Measurements from ENCODE around the gene ZNF277.

DNA sequence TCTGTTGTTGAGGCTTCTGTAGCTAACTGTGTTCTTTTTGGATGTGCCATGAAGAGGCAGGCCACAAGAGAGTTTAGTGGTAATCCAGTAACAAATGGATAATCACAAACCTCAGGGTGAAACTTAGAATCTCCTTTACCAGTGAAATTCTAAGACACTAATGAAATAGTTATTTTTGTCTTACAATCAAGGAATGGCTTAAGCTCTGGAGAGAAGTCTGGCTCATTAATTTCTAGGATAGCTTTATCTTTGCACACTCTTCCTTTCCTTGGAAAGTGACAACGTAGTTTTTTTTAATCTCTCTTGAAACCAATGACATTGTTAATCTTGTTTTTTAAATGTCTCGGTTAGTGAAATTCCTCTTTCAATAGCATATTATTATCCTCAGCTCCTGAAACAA, 150.1 kb downstream of the ZNF277 start:
- TF ChIP-seq, protein P1, sequence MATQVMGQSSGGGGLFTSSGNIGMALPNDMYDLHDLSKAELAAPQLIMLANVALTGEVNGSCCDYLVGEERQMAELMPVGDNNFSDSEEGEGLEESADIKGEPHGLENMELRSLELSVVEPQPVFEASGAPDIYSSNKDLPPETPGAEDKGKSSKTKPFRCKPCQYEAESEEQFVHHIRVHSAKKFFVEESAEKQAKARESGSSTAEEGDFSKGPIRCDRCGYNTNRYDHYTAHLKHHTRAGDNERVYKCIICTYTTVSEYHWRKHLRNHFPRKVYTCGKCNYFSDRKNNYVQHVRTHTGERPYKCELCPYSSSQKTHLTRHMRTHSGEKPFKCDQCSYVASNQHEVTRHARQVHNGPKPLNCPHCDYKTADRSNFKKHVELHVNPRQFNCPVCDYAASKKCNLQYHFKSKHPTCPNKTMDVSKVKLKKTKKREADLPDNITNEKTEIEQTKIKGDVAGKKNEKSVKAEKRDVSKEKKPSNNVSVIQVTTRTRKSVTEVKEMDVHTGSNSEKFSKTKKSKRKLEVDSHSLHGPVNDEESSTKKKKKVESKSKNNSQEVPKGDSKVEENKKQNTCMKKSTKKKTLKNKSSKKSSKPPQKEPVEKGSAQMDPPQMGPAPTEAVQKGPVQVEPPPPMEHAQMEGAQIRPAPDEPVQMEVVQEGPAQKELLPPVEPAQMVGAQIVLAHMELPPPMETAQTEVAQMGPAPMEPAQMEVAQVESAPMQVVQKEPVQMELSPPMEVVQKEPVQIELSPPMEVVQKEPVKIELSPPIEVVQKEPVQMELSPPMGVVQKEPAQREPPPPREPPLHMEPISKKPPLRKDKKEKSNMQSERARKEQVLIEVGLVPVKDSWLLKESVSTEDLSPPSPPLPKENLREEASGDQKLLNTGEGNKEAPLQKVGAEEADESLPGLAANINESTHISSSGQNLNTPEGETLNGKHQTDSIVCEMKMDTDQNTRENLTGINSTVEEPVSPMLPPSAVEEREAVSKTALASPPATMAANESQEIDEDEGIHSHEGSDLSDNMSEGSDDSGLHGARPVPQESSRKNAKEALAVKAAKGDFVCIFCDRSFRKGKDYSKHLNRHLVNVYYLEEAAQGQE (IDR thresholded peaks at IDR 0.05) = no peak
- TF ChIP-seq, protein P2, sequence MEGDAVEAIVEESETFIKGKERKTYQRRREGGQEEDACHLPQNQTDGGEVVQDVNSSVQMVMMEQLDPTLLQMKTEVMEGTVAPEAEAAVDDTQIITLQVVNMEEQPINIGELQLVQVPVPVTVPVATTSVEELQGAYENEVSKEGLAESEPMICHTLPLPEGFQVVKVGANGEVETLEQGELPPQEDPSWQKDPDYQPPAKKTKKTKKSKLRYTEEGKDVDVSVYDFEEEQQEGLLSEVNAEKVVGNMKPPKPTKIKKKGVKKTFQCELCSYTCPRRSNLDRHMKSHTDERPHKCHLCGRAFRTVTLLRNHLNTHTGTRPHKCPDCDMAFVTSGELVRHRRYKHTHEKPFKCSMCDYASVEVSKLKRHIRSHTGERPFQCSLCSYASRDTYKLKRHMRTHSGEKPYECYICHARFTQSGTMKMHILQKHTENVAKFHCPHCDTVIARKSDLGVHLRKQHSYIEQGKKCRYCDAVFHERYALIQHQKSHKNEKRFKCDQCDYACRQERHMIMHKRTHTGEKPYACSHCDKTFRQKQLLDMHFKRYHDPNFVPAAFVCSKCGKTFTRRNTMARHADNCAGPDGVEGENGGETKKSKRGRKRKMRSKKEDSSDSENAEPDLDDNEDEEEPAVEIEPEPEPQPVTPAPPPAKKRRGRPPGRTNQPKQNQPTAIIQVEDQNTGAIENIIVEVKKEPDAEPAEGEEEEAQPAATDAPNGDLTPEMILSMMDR (IDR thresholded peaks at IDR 0.05; ENCODE audit: low read depth, low read length, missing input control) = no peak
- TF ChIP-seq, protein P3, sequence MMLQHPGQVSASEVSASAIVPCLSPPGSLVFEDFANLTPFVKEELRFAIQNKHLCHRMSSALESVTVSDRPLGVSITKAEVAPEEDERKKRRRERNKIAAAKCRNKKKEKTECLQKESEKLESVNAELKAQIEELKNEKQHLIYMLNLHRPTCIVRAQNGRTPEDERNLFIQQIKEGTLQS (IDR thresholded peaks at IDR 0.05) = no peak
- TF ChIP-seq TAF1 (conservative IDR thresholded peaks at IDR 0.05) (no peak), RAD21 (IDR thresholded peaks at IDR 0.05) (no peak)
- TF ChIP-seq, protein P4, sequence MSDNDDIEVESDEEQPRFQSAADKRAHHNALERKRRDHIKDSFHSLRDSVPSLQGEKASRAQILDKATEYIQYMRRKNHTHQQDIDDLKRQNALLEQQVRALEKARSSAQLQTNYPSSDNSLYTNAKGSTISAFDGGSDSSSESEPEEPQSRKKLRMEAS (IDR thresholded peaks at IDR 0.05) = no peak
